HepG2 (cell line): ENCODE data around the gene GJC2. TPM values are rescaled to one million over a fixed set of nuclear protein-coding genes. Genes with fewer than 3 reads are reported as not detected.

Source experiments
- AGO2 ChIP-seq: fragments of 200-400 bp; formaldehyde crosslinking; optimal IDR thresholded peaks from 2 replicates; pipeline ENCODE3; 2017; ENCODE audit warnings: mild to moderate bottlenecking, low read depth, low read length, moderate library complexity
- AKAP8 ChIP-seq: sonication (generic); formaldehyde crosslinking; IDR thresholded peaks from 2 replicates; pipeline ENCODE4 v1.5.1; 2020; ENCODE audit warnings: mild to moderate bottlenecking, missing genetic modification reagents
- ARID2 ChIP-seq: sonication (generic); formaldehyde crosslinking; IDR thresholded peaks from 2 replicates; pipeline ENCODE4 v1.8.1; 2022; ENCODE audit warnings: mild to moderate bottlenecking, missing genetic modification reagents, borderline replicate concordance
- ARNTL ChIP-seq: sonication (generic); formaldehyde crosslinking; IDR thresholded peaks from 2 replicates; pipeline ENCODE4 v1.4.0; 2020; ENCODE audit warnings: mild to moderate bottlenecking, missing genetic modification reagents
- GABPB1 ChIP-seq: IDR thresholded peaks from 2 replicates; pipeline ENCODE4 v1.6.1; 2016; ENCODE audit warnings: mild to moderate bottlenecking, missing genetic modification reagents, moderate library complexity, missing compliant biosample characterization
- HNRNPL ChIP-seq: fragments of 200-400 bp; formaldehyde crosslinking; IDR thresholded peaks from 2 replicates; pipeline ENCODE4 v1.6.1; 2017; ENCODE audit warnings: mild to moderate bottlenecking, low read depth, low read length
- MED1 ChIP-seq: sonication (generic); formaldehyde crosslinking; IDR thresholded peaks from 2 replicates; pipeline ENCODE4 v1.4.0; 2020; ENCODE audit warnings: missing genetic modification reagents
- NAIF1 ChIP-seq: sonication (generic); formaldehyde crosslinking; IDR thresholded peaks from 2 replicates; pipeline ENCODE4 v1.5.0; 2020; ENCODE audit warnings: mild to moderate bottlenecking, missing genetic modification reagents, borderline replicate concordance
- POLR2G ChIP-seq: fragments of 200-400 bp; formaldehyde crosslinking; IDR thresholded peaks from 2 replicates; pipeline ENCODE4 v1.6.1; 2018; ENCODE audit warnings: mild to moderate bottlenecking, low read depth, low read length, moderate library complexity
- TOE1 ChIP-seq: sonication (generic); formaldehyde crosslinking; IDR thresholded peaks from 2 replicates; pipeline ENCODE4 v1.4.0; 2020; ENCODE audit warnings: mild to moderate bottlenecking, missing genetic modification reagents
- ZBTB38 ChIP-seq: sonication (generic); formaldehyde crosslinking; IDR thresholded peaks from 2 replicates; pipeline ENCODE4 v1.5.1; 2020; ENCODE audit warnings: mild to moderate bottlenecking, missing genetic modification reagents
- ZFY ChIP-seq: sonication (generic); formaldehyde crosslinking; IDR thresholded peaks from 2 replicates; pipeline ENCODE4 v1.4.0; 2020; ENCODE audit warnings: missing genetic modification reagents
- ZNF160 ChIP-seq: sonication (generic); formaldehyde crosslinking; IDR thresholded peaks from 2 replicates; pipeline ENCODE4 v1.8.0; 2022; ENCODE audit warnings: mild to moderate bottlenecking, inconsistent platforms, missing genetic modification reagents
- ZNF264 ChIP-seq: sonication (generic); formaldehyde crosslinking; IDR thresholded peaks from 2 replicates; pipeline ENCODE4 v1.4.0; 2020; ENCODE audit warnings: missing genetic modification reagents
- polyA plus RNA-seq, 8 experiments: library from polyadenylated mRNA; depleted of rRNA in 3 of 8; stranded (reverse) in 7 of 8; unstranded in 1 of 8; fragments of >200 nt; fragmentation: Illumina TruSeq in 4 of 8; extraction: Trizol in 4 of 8; gene quantifications; 2 replicates each; pipeline versions ENCODE4 v1.2.1 to v1.2.3, GENCODE V29; 2011 to 2016; ENCODE audit warnings: low read depth in 4 of 8, missing spikeins in 1 of 8, mixed read lengths in 1 of 8; ENCODE audit not compliant: insufficient read depth in 1 of 8
- total RNA-seq, 5 experiments: library from RNA; depleted of rRNA; stranded (reverse); fragments of >200 nt; fragmentation: Illumina TruSeq; extraction: Trizol; gene quantifications; 2 replicates each; pipeline ENCODE4 v1.2.3, GENCODE V29; 2016; ENCODE audit warnings: low read depth in 1 of 5
- TF ChIP-seq, protein P1 (sequence below): sonication (generic); formaldehyde crosslinking; conservative IDR thresholded peaks from 2 replicates; pipeline ENCODE4 v1.4.0; 2020; ENCODE audit warnings: missing genetic modification reagents
- TF ChIP-seq, protein P2 (sequence below): sonication (generic); formaldehyde crosslinking; IDR thresholded peaks from 2 replicates; pipeline ENCODE4 v1.5.0; 2020; ENCODE audit warnings: mild to moderate bottlenecking, low read depth, missing genetic modification reagents, borderline replicate concordance
- TF ChIP-seq, protein P3 (sequence below): sonication (generic); formaldehyde crosslinking; IDR thresholded peaks from 2 replicates; pipeline ENCODE4 v1.5.0; 2020; ENCODE audit warnings: missing genetic modification reagents

GJC2 gene
- total and polyA plus RNA-seq, 2 of the 13 experiments (the other 11 are each of a cell fraction or from before 2014, with no cell fraction given): 1.6 to 3.8 TPM

GRCh38 chr1:228163007-228163753 is 13.4 kb downstream of the GJC2 start (continued):
- TF ChIP-seq, protein P1, sequence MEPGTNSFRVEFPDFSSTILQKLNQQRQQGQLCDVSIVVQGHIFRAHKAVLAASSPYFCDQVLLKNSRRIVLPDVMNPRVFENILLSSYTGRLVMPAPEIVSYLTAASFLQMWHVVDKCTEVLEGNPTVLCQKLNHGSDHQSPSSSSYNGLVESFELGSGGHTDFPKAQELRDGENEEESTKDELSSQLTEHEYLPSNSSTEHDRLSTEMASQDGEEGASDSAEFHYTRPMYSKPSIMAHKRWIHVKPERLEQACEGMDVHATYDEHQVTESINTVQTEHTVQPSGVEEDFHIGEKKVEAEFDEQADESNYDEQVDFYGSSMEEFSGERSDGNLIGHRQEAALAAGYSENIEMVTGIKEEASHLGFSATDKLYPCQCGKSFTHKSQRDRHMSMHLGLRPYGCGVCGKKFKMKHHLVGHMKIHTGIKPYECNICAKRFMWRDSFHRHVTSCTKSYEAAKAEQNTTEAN (CRISPR knock-in tag): no peak
- TF ChIP-seq, protein P2, sequence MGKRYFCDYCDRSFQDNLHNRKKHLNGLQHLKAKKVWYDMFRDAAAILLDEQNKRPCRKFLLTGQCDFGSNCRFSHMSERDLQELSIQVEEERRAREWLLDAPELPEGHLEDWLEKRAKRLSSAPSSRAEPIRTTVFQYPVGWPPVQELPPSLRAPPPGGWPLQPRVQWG (CRISPR knock-in tag): no peak
- TF ChIP-seq ZFY (CRISPR knock-in tag) (0 out of 2 replicates have a peak, but pooled peaks have one; percentile 22), ZNF264 (CRISPR knock-in tag) (no peak), ZBTB38 (CRISPR knock-in tag) (peak; percentile 15; the same call in 1 of the 2 replicates), NAIF1 (CRISPR knock-in tag) (no peak), TOE1 (CRISPR knock-in tag) (no peak), ARID2 (CRISPR knock-in tag) (no peak), ZNF160 (no peak), MED1 (CRISPR knock-in tag) (no peak), GABPB1 (CRISPR knock-in tag) (no peak), POLR2G (peak; percentile 46; the same call in 1 of the 2 replicates), ARNTL (CRISPR knock-in tag) (no peak), AKAP8 (peak; percentile 44; the same call in 1 of the 2 replicates), AGO2 (peak; percentile 86), HNRNPL (0 out of 2 replicates have a peak, but pooled peaks have one; percentile 27)
- TF ChIP-seq, protein P3, sequence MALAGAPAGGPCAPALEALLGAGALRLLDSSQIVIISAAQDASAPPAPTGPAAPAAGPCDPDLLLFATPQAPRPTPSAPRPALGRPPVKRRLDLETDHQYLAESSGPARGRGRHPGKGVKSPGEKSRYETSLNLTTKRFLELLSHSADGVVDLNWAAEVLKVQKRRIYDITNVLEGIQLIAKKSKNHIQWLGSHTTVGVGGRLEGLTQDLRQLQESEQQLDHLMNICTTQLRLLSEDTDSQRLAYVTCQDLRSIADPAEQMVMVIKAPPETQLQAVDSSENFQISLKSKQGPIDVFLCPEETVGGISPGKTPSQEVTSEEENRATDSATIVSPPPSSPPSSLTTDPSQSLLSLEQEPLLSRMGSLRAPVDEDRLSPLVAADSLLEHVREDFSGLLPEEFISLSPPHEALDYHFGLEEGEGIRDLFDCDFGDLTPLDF (CRISPR knock-in tag): no peak
